Upper lobe of right lung (tissue), 1 donor: ENCODE measurements around the gene OR2T4. TPM values are rescaled to one million over a fixed set of nuclear protein-coding genes. Genes with fewer than 3 reads are reported as not detected.

ENCODE experiments used
- ATAC-seq: fragments of 200-7000 bp; cut with Tn5 transposase; one replicate; pipeline ENCODE4 v1.9.1; 2020; ENCODE audit warnings: mild to moderate bottlenecking, moderate library complexity
- DNase-seq: peaks from one replicate; pipeline ENCODE4 v3.0.0-alpha.2; 2020
- H3K27ac ChIP-seq: fragments of 200-600 bp; one replicate; pipeline ENCODE4 v1.8.0; 2022
- H3K27me3 ChIP-seq: fragments of 200-600 bp; one replicate; pipeline ENCODE4 v1.8.0; 2022; ENCODE audit warnings: mild to moderate bottlenecking
- H3K36me3 ChIP-seq: fragments of 200-600 bp; one replicate; pipeline ENCODE4 v1.8.0; 2022
- H3K4me1 ChIP-seq: fragments of 200-600 bp; one replicate; pipeline ENCODE4 v1.8.0; 2022
- H3K4me3 ChIP-seq: fragments of 200-600 bp; one replicate; pipeline ENCODE4 v1.8.0; 2022; ENCODE audit warnings: mild to moderate bottlenecking
- H3K9me3 ChIP-seq: fragments of 200-600 bp; one replicate; pipeline ENCODE4 v1.8.0; 2022
- CTCF ChIP-seq: fragments of 200-600 bp; IDR thresholded peaks from one replicate; pipeline ENCODE4 v1.8.0; 2022; ENCODE audit warnings: antibody characterized with exemption
- intact Hi-C: fragments of 100-400 bp; cut with DNase I; formaldehyde crosslinking; loops from one replicate; pipeline ENCODE4 v1.11.0; 2022
- total RNA-seq: library from RNA; stranded (reverse); fragmentation: NEBNext Ultra II Directional; extraction: Animal tissue kit (Norgen Biotek cat#: 25700); gene quantifications from one replicate; pipeline ENCODE4 v1.2.1, GENCODE V29; 2021
- donor health status: DM: no; HTN: yes; CAD: no; lungs with severe emphysema.

Gene OR2T4
- total RNA-seq, 1 donor from 2014 or later, result not detected

GRCh38 chr1:248359415-248359814, 2.0 kb upstream of the OR2T4 start:
- intact Hi-C loops, result no loop called here
- Histone ChIP-seq H3K4me1 (no peaks in the 10 kb centered on the region), H3K27me3 (no peaks in the 10 kb centered on the region), H3K9me3 (no peaks in the 10 kb centered on the region), H3K4me3 (no peak overlapping the region), H3K27ac (no peak overlapping the region), H3K36me3 (no peaks in the 10 kb centered on the region)
- DNase-seq (no peak), ATAC-seq (no peak)
- TF ChIP-seq CTCF, result no peak

GRCh38 chr1:248366609-248367008, 5.1 kb downstream of the OR2T4 start:
- Histone ChIP-seq H3K27ac (no peak overlapping the region), H3K4me3 (no peak overlapping the region), H3K27me3 (no peaks in the 10 kb centered on the region), H3K9me3 (no peaks in the 10 kb centered on the region), H3K4me1 (no peaks in the 10 kb centered on the region), H3K36me3 (no peaks in the 10 kb centered on the region)
- ATAC-seq (no peak), DNase-seq (no peak)
- intact Hi-C loops, result no loop called here
- no peak for TF ChIP-seq CTCF

- H3K4me1 ChIP-seq, result no peaks in the 10 kb centered on the region
- H3K9me3 ChIP-seq, result no peaks in the 10 kb centered on the region
- no peaks in the 10 kb centered on the region for H3K27me3 ChIP-seq
- H3K27ac ChIP-seq, result no peak overlapping the region
- no peak for ATAC-seq
- H3K4me3 ChIP-seq, result no peak overlapping the region
- intact Hi-C loops, result no loop called here
- H3K36me3 ChIP-seq, result no peaks in the 10 kb centered on the region
- no peak for TF ChIP-seq CTCF
- peak; percentile 27 for DNase-seq
Measured at GRCh38 chr1:248372394-248372793, 10.9 kb downstream of the OR2T4 start.

- no peak overlapping the region for H3K27ac ChIP-seq
- H3K9me3 ChIP-seq, result no peaks in the 10 kb centered on the region
- no peaks in the 10 kb centered on the region for H3K4me1 ChIP-seq
- ATAC-seq (no peak), DNase-seq (no peak)
- H3K36me3 ChIP-seq, result no peaks in the 10 kb centered on the region
- TF ChIP-seq CTCF, result no peak
- H3K27me3 ChIP-seq, result no peaks in the 10 kb centered on the region
- intact Hi-C loops, result no loop called here
- no peak overlapping the region for H3K4me3 ChIP-seq
Measured at GRCh38 chr1:248373761-248374160, 12.3 kb downstream of the OR2T4 start.

- Histone ChIP-seq H3K9me3 (no peaks in the 10 kb centered on the region), H3K4me3 (no peak within 1 kb of the TSS), H3K27me3 (no peaks in the 10 kb centered on the region), H3K36me3 (no peaks in the 10 kb centered on the region), H3K4me1 (no peaks in the 10 kb centered on the region), H3K27ac (no peak within 1 kb of the TSS)
- ATAC-seq (no peak), DNase-seq (no peak)
- intact Hi-C loops, result no loop called here
- TF ChIP-seq CTCF, result no peak
Measured at GRCh38 chr1:248375446-248375845, 14.0 kb downstream of the OR2T4 start, which contains the start of gene OR2T6. OR2T6 (plus strand) TSS chr1:248375746; CDS start chr1:248387609, 11,863 bp downstream.

GRCh38 chr1:248376916-248377315, 15.5 kb downstream of the OR2T4 start:
- Histone ChIP-seq H3K4me3 (no peak overlapping the region), H3K27ac (no peak overlapping the region), H3K9me3 (no peaks in the 10 kb centered on the region), H3K36me3 (no peaks in the 10 kb centered on the region), H3K27me3 (no peaks in the 10 kb centered on the region), H3K4me1 (no peaks in the 10 kb centered on the region)
- no peak for DNase-seq
- no peak for TF ChIP-seq CTCF
- no peak for ATAC-seq
- intact Hi-C loops, result no loop called here
